HEK293 (cell line): ENCODE measurements around the gene ENO2.

Experiments
- GLIS1 ChIP-seq: fragments of 450-650 bp; formaldehyde crosslinking; IDR thresholded peaks from 2 replicates; pipeline ENCODE4 v1.5.1; 2016; ENCODE audit warnings: missing biosample characterization, missing genetic modification characterization
- KLF1 ChIP-seq: fragments of 450-650 bp; formaldehyde crosslinking; IDR thresholded peaks from 2 replicates; pipeline ENCODE4 v1.5.1; 2016; ENCODE audit warnings: missing biosample characterization, missing genetic modification characterization
- KLF9 ChIP-seq: fragments of 450-650 bp; formaldehyde crosslinking; IDR thresholded peaks from 2 replicates; pipeline ENCODE4 v1.5.1; 2016; ENCODE audit warnings: missing biosample characterization, missing genetic modification characterization, low read depth
- PATZ1 ChIP-seq: fragments of 450-650 bp; formaldehyde crosslinking; IDR thresholded peaks from 2 replicates; pipeline ENCODE4 v1.5.1; 2016; ENCODE audit warnings: missing biosample characterization, missing genetic modification characterization
- SALL2 ChIP-seq: fragments of 450-650 bp; formaldehyde crosslinking; IDR thresholded peaks from 2 replicates; pipeline ENCODE4 v1.5.0; 2017; ENCODE audit warnings: missing biosample characterization, mild to moderate bottlenecking, missing genetic modification characterization, borderline replicate concordance
- SCRT2 ChIP-seq: fragments of 450-650 bp; formaldehyde crosslinking; IDR thresholded peaks from 2 replicates; pipeline ENCODE4 v1.5.1; 2016; ENCODE audit warnings: missing biosample characterization, missing genetic modification characterization
- ZBTB11 ChIP-seq: fragments of 450-650 bp; formaldehyde crosslinking; conservative IDR thresholded peaks from 2 replicates; pipeline ENCODE4 v1.5.1; 2016; ENCODE audit warnings: low read depth, missing biosample characterization, missing genetic modification characterization
- ZNF114 ChIP-seq: fragments of 450-650 bp; formaldehyde crosslinking; IDR thresholded peaks from 2 replicates; pipeline ENCODE4 v1.5.0; 2017; ENCODE audit warnings: missing biosample characterization, missing genetic modification characterization
- ZNF148 ChIP-seq: fragments of 450-650 bp; formaldehyde crosslinking; IDR thresholded peaks from 2 replicates; pipeline ENCODE4 v1.5.0; 2017; ENCODE audit warnings: missing biosample characterization, missing genetic modification characterization, borderline replicate concordance
- ZNF16 ChIP-seq: fragments of 450-650 bp; formaldehyde crosslinking; IDR thresholded peaks from 2 replicates; pipeline ENCODE4 v1.5.1; 2016; ENCODE audit warnings: low read depth, missing biosample characterization, missing genetic modification characterization
- ZNF23 ChIP-seq: fragments of 450-650 bp; formaldehyde crosslinking; IDR thresholded peaks from 2 replicates; pipeline ENCODE4 v1.5.1; 2016; ENCODE audit warnings: missing biosample characterization, missing genetic modification characterization, borderline replicate concordance
- ZNF24 ChIP-seq: fragments of 450-650 bp; formaldehyde crosslinking; IDR thresholded peaks from 2 replicates; pipeline ENCODE4 v1.5.1; 2016; ENCODE audit warnings: missing biosample characterization, missing genetic modification characterization
- ZNF341 ChIP-seq: fragments of 450-650 bp; formaldehyde crosslinking; IDR thresholded peaks from 2 replicates; pipeline ENCODE4; 2016; ENCODE audit warnings: low read depth, missing biosample characterization, missing genetic modification characterization
- ZNF394 ChIP-seq: fragments of 450-650 bp; formaldehyde crosslinking; IDR thresholded peaks from 2 replicates; pipeline ENCODE4 v1.5.1; 2016; ENCODE audit warnings: missing biosample characterization, missing genetic modification characterization, mild to moderate bottlenecking, moderate library complexity, borderline replicate concordance
- ZNF561 ChIP-seq: fragments of 450-650 bp; IDR thresholded peaks from 2 replicates; pipeline ENCODE4 v1.5.1; 2018; ENCODE audit warnings: missing biosample characterization, missing genetic modification characterization, borderline replicate concordance
- ZNF600 ChIP-seq: fragments of 450-650 bp; formaldehyde crosslinking; IDR thresholded peaks from 2 replicates; pipeline ENCODE4 v1.5.1; 2016; ENCODE audit warnings: missing biosample characterization, missing genetic modification characterization
- ZNF660 ChIP-seq: fragments of 450-650 bp; IDR thresholded peaks from 2 replicates; pipeline ENCODE4 v1.5.1; 2018; ENCODE audit warnings: missing biosample characterization, mild to moderate bottlenecking, missing genetic modification characterization
- ZSCAN16 ChIP-seq: fragments of 450-650 bp; formaldehyde crosslinking; IDR thresholded peaks from 2 replicates; pipeline ENCODE4 v1.5.1; 2016; ENCODE audit warnings: missing biosample characterization, missing genetic modification characterization
- TF ChIP-seq, protein P1 (sequence below): fragments of 450-650 bp; formaldehyde crosslinking; IDR thresholded peaks from 2 replicates; pipeline ENCODE4 v1.5.1; 2017; ENCODE audit warnings: missing biosample characterization, missing genetic modification characterization
- TF ChIP-seq, protein P2 (sequence below): fragments of 450-650 bp; formaldehyde crosslinking; IDR thresholded peaks from 2 replicates; pipeline ENCODE4 v1.5.1; 2016; ENCODE audit warnings: missing biosample characterization, missing genetic modification characterization
- TF ChIP-seq, protein P3 (sequence below): sonication (generic); formaldehyde crosslinking; IDR thresholded peaks from 2 replicates; pipeline ENCODE4 v1.8.1; 2022; ENCODE audit warnings: mild to moderate bottlenecking, moderate library complexity, missing genetic modification reagents
- TF ChIP-seq, protein P4 (sequence below): IDR thresholded peaks from 2 replicates; pipeline ENCODE4 v1.6.1; 2011; ENCODE audit warnings: mild to moderate bottlenecking, low read depth, low read length, borderline replicate concordance
- TF ChIP-seq, protein P5 (sequence below): fragments of 450-650 bp; formaldehyde crosslinking; IDR thresholded peaks from 2 replicates; pipeline ENCODE4 v1.5.1; 2016; ENCODE audit warnings: missing biosample characterization, missing genetic modification characterization

ENO2 gene

DNA sequence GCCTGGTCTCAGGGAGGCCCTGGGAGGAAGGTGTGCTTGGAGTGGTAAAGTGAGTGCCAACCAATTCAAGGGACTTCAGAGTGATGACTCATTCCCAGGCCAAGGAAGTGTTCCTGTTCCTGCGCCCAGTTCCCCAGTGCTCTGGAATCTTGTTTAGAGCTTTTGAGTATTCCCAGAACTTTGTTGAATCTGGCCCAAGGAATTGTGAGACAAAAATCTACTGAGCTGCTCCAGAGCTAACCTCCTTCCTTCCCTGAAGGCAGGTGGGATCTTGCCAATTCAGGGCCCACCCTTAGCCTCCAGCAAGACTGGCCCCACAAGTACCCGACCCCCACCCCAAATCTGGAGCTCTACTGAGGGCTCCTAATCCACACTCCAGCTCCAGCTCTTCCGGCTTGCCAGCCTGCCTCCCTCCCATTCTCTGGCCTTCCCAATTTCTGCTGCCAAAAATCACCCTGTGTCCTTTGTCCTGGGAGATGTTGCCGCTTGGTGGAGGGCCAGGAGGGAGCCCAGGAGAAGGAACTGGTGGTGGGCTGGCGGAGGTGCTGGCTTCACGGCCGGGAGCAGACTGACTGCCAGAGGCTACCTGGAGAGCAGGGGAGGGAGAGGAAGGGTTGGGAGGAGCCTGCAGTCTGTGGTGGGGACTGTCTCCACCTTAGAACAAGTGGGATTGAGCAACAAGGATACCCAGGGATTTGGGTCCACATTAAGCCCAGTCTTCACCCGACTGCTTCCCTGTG lies 11.3 kb downstream of the ENO2 start (continued):
- TF ChIP-seq GLIS1 (tag by site-specific recombination) (peak; percentile 23; the same call in 1 of the 2 replicates), ZNF600 (tag by site-specific recombination) (peak; percentile 99), ZNF148 (no peak), ZNF660 (tag by site-specific recombination) (peak; percentile 58), ZNF114 (tag by site-specific recombination) (no peak), ZBTB11 (tag by site-specific recombination) (peak; percentile 44), KLF1 (tag by site-specific recombination) (no peak), PATZ1 (tag by site-specific recombination) (peak; percentile 90), ZNF561 (tag by site-specific recombination) (0 out of 2 replicates have a peak, but pooled peaks have one; percentile 66), ZNF16 (tag by site-specific recombination) (no peak), SCRT2 (tag by site-specific recombination) (peak; percentile 72), ZNF23 (tag by site-specific recombination) (no peak), ZNF341 (tag by site-specific recombination) (peak; percentile 92), SALL2 (tag by site-specific recombination) (no peak), ZNF394 (tag by site-specific recombination) (peak; percentile 67; the same call in 1 of the 2 replicates), ZNF24 (peak; percentile 76), KLF9 (peak; percentile 31; the same call in 1 of the 2 replicates), ZSCAN16 (tag by site-specific recombination) (no peak)
- TF ChIP-seq, protein P1, sequence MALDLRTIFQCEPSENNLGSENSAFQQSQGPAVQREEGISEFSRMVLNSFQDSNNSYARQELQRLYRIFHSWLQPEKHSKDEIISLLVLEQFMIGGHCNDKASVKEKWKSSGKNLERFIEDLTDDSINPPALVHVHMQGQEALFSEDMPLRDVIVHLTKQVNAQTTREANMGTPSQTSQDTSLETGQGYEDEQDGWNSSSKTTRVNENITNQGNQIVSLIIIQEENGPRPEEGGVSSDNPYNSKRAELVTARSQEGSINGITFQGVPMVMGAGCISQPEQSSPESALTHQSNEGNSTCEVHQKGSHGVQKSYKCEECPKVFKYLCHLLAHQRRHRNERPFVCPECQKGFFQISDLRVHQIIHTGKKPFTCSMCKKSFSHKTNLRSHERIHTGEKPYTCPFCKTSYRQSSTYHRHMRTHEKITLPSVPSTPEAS (tag by site-specific recombination), result no peak
- TF ChIP-seq, protein P2, sequence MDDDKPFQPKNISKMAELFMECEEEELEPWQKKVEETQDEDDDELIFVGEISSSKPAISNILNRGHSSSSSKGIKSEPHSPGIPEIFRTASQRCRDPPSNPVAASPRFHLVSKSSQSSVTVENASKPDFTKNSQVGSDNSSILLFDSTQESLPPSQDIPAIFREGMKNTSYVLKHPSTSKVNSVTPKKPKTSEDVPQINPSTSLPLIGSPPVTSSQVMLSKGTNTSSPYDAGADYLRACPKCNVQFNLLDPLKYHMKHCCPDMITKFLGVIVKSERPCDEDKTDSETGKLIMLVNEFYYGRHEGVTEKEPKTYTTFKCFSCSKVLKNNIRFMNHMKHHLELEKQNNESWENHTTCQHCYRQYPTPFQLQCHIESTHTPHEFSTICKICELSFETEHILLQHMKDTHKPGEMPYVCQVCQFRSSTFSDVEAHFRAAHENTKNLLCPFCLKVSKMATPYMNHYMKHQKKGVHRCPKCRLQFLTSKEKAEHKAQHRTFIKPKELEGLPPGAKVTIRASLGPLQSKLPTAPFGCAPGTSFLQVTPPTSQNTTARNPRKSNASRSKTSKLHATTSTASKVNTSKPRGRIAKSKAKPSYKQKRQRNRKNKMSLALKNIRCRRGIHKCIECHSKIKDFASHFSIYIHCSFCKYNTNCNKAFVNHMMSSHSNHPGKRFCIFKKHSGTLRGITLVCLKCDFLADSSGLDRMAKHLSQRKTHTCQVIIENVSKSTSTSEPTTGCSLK (tag by site-specific recombination), result no peak
- TF ChIP-seq, protein P3, sequence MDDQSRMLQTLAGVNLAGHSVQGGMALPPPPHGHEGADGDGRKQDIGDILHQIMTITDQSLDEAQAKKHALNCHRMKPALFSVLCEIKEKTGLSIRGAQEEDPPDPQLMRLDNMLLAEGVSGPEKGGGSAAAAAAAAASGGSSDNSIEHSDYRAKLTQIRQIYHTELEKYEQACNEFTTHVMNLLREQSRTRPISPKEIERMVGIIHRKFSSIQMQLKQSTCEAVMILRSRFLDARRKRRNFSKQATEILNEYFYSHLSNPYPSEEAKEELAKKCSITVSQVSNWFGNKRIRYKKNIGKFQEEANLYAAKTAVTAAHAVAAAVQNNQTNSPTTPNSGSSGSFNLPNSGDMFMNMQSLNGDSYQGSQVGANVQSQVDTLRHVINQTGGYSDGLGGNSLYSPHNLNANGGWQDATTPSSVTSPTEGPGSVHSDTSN, result no peak
- TF ChIP-seq, protein P4, sequence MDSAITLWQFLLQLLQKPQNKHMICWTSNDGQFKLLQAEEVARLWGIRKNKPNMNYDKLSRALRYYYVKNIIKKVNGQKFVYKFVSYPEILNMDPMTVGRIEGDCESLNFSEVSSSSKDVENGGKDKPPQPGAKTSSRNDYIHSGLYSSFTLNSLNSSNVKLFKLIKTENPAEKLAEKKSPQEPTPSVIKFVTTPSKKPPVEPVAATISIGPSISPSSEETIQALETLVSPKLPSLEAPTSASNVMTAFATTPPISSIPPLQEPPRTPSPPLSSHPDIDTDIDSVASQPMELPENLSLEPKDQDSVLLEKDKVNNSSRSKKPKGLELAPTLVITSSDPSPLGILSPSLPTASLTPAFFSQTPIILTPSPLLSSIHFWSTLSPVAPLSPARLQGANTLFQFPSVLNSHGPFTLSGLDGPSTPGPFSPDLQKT, result no peak
- TF ChIP-seq, protein P5, sequence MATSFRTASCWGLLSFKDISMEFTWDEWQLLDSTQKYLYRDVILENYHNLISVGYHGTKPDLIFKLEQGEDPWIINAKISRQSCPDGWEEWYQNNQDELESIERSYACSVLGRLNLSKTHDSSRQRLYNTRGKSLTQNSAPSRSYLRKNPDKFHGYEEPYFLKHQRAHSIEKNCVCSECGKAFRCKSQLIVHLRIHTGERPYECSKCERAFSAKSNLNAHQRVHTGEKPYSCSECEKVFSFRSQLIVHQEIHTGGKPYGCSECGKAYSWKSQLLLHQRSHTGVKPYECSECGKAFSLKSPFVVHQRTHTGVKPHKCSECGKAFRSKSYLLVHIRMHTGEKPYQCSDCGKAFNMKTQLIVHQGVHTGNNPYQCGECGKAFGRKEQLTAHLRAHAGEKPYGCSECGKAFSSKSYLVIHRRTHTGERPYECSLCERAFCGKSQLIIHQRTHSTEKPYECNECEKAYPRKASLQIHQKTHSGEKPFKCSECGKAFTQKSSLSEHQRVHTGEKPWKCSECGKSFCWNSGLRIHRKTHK (tag by site-specific recombination), result no peak
